Bronchial epithelial cell (primary cell): ENCODE measurements around the gene FBXO9. TPM values are rescaled to one million over a fixed set of nuclear protein-coding genes. Genes with fewer than 3 reads are reported as not detected.

Experiments used
- DNase-seq: peaks from one replicate; pipeline ENCODE4 v3.0.0-alpha.2; 2010; ENCODE audit warnings: low read depth
- FAIRE-seq: peaks from 2 replicates; lab custom pipeline; 2011; peaks lifted over from hg19 to GRCh38; lab: Jason Lieb, UNC
- H3K27me3 ChIP-seq: 2 replicates; pipeline ENCODE4 v1.5.1; 2011; ENCODE audit warnings: low read length; ENCODE audit not compliant: control insufficient read depth, insufficient read depth
- H3K36me3 ChIP-seq: 2 replicates; pipeline ENCODE4 v1.5.1; 2011; ENCODE audit warnings: low read length; ENCODE audit not compliant: control insufficient read depth, insufficient read depth
- H3K4me3 ChIP-seq: 2 replicates; pipeline ENCODE4 v1.5.1; 2011; ENCODE audit warnings: mild to moderate bottlenecking, low read depth, low read length, control low read depth
- total RNA-seq: library from RNA; depleted of rRNA; stranded (reverse); fragments of >200 nt; gene quantifications from 2 replicates; pipeline ENCODE4 v1.2.1, GENCODE V29; 2014
- TF ChIP-seq, protein P1 (sequence below): IDR thresholded peaks from 2 replicates; pipeline ENCODE4 v1.5.1; 2011; ENCODE audit warnings: mild to moderate bottlenecking, moderate library complexity, low read length, control low read depth, inconsistent platforms; ENCODE audit not compliant: insufficient read depth, severe bottlenecking

Gene FBXO9
- total RNA-seq, 1 donor from 2014 or later, result 29.0 TPM

DNA sequence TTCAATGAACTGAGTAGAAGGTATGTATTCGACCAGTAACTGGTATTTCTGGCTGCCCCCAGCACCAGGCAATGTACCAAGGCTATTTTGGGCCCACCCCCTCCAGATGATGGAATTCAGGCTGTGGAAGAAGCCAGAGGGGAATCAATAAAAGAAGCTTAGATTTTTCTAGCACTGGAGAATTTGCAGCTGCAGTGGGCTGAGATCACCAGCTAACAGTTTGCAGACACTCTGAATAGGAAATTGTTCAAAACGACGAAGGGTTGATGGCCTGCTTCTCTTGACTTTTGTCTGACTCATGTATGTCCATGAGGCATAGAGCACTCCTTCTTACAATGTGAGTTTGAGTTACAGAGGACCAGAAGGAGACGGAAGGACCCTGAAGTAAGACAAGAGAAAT lies 32.4 kb upstream of the FBXO9 start:
- TF ChIP-seq, protein P1, sequence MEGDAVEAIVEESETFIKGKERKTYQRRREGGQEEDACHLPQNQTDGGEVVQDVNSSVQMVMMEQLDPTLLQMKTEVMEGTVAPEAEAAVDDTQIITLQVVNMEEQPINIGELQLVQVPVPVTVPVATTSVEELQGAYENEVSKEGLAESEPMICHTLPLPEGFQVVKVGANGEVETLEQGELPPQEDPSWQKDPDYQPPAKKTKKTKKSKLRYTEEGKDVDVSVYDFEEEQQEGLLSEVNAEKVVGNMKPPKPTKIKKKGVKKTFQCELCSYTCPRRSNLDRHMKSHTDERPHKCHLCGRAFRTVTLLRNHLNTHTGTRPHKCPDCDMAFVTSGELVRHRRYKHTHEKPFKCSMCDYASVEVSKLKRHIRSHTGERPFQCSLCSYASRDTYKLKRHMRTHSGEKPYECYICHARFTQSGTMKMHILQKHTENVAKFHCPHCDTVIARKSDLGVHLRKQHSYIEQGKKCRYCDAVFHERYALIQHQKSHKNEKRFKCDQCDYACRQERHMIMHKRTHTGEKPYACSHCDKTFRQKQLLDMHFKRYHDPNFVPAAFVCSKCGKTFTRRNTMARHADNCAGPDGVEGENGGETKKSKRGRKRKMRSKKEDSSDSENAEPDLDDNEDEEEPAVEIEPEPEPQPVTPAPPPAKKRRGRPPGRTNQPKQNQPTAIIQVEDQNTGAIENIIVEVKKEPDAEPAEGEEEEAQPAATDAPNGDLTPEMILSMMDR, result no peak
- Histone ChIP-seq H3K36me3 (peaks cover 6% of the 10 kb centered on the region), H3K27me3 (no peaks in the 10 kb centered on the region), H3K4me3 (no peak overlapping the region)
- no peak for FAIRE-seq
- DNase-seq, result no peak

DNA sequence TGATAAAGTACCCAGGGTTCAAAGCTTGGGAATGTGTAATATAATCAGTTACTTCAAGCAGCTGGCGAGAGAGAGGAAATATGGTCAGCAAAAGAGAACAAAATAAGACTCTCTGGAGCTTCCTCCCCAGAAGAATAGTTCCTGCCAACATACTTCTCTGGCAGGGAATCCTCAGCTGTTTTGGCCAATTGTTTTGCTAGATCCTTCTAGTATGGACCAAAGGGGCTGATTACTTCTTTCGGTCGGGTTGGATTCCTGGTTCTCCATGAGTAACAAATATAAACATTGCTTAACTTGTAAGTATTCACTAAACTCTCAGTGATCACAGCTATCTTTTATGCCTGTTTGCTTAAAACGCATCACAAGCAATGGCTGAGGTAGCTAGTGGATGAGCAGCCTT lies 31.4 kb upstream of the FBXO9 start:
- FAIRE-seq (no peak), DNase-seq (peak; percentile 50)
- peaks cover 5% of the 10 kb centered on the region for H3K36me3 ChIP-seq
- no peaks in the 10 kb centered on the region for H3K27me3 ChIP-seq
- no peak overlapping the region for H3K4me3 ChIP-seq
- TF ChIP-seq, protein P1, result no peak

DNA sequence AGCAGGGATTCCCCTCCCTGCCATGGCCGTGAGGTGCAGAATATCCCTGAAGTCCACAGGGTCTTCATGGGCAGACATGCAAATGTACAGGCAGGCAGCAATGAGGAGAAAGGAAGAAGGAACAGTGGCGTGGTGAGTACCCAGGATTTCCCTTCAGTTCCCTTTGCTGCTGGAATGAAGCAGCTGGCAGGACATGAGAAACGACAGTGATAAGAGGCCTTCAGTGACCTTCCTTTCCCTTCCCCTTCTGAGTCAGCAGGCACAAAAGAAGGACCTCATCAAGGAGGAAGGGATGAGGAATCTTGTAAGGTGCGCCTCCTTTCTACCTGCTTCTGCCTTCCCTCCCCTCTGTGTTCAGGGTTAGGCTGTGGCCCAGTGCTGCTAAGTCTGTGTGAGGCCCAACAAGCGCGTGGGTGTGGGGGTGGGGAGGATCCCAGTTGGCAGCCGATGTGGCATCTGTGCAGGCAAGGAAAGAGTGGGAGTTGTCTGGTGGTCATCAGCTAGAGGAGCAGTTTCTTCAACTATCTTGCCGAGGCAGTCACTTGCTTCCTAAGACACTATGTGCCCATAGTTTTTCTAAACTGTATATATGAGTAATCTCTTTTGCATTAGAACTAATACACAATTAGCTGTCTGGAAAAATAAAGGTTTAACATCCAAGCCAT lies 29.5 kb upstream of the FBXO9 start:
- Histone ChIP-seq H3K4me3 (no peak overlapping the region), H3K36me3 (peaks cover 10% of the 10 kb centered on the region), H3K27me3 (no peaks in the 10 kb centered on the region)
- TF ChIP-seq, protein P1, result no peak
- DNase-seq, result no peak
- FAIRE-seq, result peak; percentile 80

DNA sequence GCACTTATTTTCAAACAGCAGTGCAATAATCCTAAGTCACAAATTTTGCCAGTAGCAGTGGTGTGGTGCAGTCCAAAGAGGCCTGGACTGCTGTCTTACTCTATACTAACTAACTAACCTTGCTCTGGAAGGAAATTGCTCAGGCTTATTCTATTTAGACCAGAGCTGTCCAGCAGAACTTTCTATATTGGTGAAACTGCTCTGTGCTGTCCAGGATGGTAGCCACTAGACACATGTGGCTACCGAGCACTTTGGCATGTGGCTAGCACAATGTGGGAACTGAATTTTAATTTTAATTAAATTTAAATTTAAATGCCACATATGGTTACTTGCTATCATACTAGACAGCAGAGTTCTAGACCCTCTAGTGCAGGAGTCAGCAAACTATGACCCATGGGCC lies 27.1 kb upstream of the FBXO9 start:
- Histone ChIP-seq H3K36me3 (peaks cover 13% of the 10 kb centered on the region), H3K27me3 (no peaks in the 10 kb centered on the region), H3K4me3 (no peak overlapping the region)
- FAIRE-seq (no peak), DNase-seq (no peak)
- TF ChIP-seq, protein P1, result no peak

GRCh38 chr6:53038596-53038995 lies 26.6 kb upstream of the FBXO9 start:
- H3K27me3 ChIP-seq, result no peaks in the 10 kb centered on the region
- TF ChIP-seq, protein P1, result no peak
- DNase-seq, result no peak
- H3K36me3 ChIP-seq, result peaks cover 13% of the 10 kb centered on the region
- no peak overlapping the region for H3K4me3 ChIP-seq
- no peak for FAIRE-seq

GRCh38 chr6:53041356-53041755 lies 23.8 kb upstream of the FBXO9 start:
- TF ChIP-seq, protein P1, result no peak
- Histone ChIP-seq H3K36me3 (peaks cover 8% of the 10 kb centered on the region), H3K27me3 (no peaks in the 10 kb centered on the region), H3K4me3 (no peak overlapping the region)
- DNase-seq (no peak), FAIRE-seq (no peak)
